Hypothalamus (tissue), 51 donors: Measurements from ENCODE around the gene GLRX5.
"Not testable (repeated sequence)": the region's sequence is repeated elsewhere in the genome, so short reads cannot be mapped to it uniquely, and the experiment has no call there.

Source experiments
- DNase-seq, 51 donors: peaks; one replicate each; lab custom pipeline; 2025; lab: John Stamatoyannopoulos, UW

The GLRX5 gene

DNA sequence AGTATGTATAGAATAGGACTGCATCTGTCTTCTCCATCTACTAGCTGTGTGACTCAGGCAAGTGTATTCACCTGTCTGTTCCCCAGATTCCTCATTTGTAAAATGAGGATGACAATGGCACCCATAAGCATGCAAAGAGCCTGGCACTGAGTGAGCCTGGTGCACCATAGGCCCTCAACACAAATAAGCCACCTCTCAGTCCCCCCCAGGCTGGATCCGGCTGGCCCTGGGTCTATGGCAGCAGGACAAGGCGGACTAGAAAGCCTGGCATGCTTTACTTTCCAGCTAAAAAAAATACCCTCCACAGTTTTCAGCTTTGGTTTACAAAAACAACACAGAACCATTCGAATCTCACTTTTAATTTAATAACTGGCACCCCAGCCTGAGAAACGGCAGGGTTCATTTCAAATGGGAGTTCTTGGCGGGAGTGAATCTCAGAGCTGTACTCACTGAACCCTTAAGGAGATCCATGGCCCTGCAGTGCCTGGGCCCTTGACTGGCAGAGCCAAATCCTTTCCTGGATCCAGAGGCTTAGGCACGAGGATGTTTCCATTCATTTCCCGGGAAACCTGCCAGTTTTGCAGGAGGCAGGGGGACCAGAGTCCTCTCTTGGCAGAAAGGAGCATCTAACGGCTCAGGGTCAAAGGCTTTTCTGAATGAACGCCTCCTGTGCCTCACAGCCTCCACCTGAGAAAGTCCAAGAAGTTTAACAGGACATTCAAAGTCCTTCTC lies 36.1 kb upstream of the GLRX5 start:
- DNase-seq = peak in 38 of 51 donors; percentile 30 to 81 (median 52)

DNA sequence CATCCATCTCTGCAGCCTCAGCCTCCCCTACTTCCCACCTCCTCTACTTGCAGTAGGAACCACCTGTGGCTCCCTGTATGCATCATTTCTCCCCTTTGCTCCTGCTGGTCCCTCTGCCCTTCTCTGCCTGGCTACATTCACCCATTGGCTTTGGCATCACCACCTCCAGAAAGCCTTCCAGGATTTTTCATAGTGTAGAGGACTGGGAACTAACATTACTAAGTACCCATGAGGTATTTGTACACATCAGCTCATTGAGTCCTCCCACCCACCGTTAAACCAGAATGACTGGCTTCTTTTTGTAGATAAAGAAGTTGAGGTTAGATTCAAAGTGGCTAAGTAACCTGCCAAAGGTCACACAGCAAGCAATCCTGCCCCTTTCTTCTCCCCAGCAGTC lies 35.5 kb upstream of the GLRX5 start:
- DNase-seq = no peak

- peak in 40 of 51 donors; percentile 24 to 94 (median 70) for DNase-seq
These were observed 34.6 kb upstream of the GLRX5 start for GRCh38 chr14:95500201-95500681.

DNA sequence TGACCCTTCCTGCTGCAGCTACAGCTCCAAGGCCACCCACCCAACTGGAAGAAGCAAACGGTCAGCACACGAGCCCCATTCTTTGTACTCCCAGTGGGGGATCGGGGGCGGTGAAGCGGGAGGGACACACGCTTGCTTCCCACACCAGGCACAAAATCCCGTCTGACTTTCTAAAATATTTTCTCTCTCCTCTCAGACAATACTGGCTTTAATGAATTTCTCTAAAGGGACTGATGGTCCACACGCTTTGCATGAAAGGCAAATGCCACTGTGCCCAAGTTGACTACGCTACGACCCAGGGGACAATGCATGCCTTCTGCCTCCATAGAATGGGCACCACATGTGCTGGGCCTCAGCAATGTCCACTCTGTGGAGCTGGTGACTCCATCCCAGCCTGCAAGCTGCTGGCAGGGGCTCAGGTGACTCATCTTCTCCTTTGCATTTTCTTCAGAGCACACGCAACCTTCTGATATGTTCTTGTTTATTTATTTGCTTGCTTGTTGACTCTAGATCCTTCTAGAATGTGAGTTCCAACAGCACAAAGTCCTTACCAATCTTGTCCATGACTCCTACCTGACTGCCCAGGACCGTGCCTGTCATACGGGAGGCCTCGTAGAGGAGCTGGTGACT lies 34.0 kb upstream of the GLRX5 start:
- peak in 25 of 51 donors; percentile 31 to 94 (median 59) for DNase-seq

DNA sequence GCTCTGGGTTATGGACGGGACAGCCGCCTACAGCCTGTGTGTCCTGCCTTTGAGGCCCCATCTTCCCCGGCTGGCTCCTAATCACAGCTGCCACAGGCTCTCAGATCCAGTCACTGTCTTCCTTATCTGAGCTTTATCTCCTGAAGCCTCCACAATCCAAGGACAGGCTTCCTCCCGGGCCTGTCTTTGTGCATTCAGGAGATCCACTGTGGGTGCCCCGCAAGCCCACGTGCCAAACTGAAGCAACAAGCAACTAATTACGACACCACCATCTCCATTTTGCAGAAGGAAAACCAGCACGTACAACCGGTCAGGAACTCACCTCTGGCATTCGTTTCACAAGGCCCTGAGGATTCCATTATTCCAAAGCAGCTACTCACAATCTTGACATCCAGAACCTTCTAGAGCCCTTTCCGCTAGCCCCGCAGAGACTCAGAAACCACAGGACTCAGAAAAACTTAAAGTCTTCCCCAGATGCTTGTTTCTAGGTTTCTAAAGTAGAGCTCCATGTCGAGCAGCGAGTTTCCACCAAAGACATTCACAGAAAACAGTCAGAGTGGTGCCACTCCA lies 32.4 kb upstream of the GLRX5 start:
- DNase-seq = no peak

GRCh38 chr14:95503365-95504134 lies 31.3 kb upstream of the GLRX5 start:
- DNase-seq = no peak

- DNase-seq = no peak
These were observed 30.5 kb upstream of the GLRX5 start for GRCh38 chr14:95504135-95505029.

DNA sequence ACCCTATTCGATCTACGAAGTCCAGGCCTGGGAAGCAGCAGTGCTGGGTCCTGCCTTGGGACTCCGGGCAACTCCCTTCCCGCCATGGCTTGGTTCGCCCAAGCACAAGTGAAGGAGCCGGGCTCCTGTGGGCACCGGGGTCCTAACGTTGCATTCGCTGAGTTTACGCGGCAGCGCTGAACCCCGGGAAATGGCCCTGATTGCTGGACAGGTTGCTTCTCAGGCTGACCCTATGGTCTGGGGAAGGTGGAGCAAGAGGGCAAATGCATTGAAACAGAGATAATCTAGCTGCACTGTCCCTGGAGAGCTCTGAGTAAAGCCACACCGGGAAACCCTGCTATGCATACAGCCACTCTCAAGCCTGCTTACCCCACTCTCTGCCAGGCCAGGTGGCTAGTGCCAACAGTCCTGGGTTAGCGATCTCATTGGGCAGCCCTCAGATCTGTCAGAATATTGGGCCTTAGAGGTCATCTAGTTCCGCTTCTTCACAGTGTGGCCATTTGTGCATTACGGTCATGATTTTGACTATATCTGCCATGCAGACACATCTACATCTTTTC lies 29.7 kb upstream of the GLRX5 start:
- no peak for DNase-seq

DNA sequence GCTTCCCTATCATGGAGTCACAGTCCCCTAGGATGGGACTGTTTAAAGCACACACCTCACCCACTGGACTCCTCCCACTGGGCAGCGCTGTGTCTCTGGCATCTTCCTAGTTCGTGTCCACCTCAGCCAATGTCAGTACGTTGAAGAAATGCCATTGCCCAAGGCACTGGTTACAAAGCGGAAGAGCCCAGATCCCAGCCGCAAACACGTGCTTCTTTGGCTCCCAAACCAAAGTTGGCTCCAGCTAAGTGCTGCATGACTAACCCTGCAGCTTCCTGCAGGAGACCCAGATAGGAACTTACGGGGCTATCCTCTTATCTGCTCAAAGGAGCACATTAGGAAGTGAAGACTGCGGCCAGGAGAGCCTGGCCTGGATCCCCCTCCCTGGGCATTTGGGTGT lies 27.7 kb upstream of the GLRX5 start:
- peak in 13 of 51 donors; percentile 16 to 56 (median 37) for DNase-seq

DNA sequence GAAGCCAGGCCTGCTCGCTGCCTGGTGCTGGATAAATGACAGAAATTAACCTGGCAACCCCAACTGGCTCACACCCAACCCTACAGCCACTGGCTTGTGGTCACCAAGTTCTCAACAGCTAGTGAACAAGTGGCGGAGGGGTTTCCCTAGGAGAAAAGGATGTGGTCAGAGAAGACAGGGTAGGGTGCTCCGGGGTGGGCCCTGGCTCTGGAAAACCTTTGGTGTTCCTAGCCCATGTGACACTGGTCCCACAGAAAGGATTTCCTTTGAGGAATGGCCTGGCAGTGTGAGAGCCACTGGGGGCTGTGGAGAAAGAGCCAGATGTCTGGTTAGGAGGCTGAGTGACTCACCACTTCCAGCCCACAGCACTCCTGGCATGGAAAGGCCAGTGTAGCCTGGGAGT lies 27.1 kb upstream of the GLRX5 start:
- peak in 4 of 51 donors; percentile 30 to 37 (median 36) for DNase-seq

GRCh38 chr14:95508377-95508776 lies 26.5 kb upstream of the GLRX5 start:
- DNase-seq = no peak

DNA sequence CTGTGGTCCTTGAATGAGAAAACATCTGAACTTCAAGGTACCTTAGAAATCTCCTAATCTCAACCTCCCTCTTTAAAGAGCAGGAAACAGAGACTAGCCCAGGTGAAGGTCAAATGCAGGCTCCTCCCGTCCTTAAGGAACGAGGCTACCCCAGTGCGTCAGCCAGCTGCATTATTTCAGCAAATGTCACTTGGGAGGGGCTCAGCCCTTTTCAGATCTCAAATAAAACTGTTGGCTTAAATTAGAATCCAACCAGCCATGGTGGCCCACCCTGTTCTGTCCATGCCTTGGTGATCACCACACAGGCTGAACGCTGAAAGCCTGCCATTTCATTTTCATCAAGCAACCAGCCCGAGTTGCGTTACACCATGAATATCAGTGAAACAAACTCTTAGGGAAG lies 25.4 kb upstream of the GLRX5 start:
- no peak for DNase-seq

GRCh38 chr14:95510344-95510743 lies 24.5 kb upstream of the GLRX5 start:
- DNase-seq = not testable (repeated sequence)

- DNase-seq = no peak
These were observed 24.0 kb upstream of the GLRX5 start for GRCh38 chr14:95510804-95511203.

GRCh38 chr14:95511687-95512086 lies 23.2 kb upstream of the GLRX5 start:
- no peak for DNase-seq

DNA sequence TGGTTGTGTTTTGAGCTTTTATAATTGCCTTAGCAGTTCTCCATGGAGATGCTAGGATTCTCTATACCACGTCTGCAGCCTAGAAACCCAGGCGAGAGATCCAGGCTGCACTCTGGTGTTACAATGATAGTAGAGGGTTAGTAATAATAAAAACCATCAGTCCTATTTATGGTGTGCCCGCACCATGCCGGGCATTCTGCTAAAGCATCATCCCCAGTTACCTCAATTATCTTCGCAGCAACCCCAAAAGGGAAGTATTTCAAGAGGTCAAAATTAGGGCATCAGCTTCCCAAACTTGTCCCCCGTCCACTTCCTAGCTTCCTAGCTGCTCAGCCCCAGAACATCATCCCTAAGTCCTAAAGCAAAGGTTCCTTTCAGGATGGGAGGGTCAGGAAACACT lies 21.6 kb upstream of the GLRX5 start:
- DNase-seq = no peak

DNA sequence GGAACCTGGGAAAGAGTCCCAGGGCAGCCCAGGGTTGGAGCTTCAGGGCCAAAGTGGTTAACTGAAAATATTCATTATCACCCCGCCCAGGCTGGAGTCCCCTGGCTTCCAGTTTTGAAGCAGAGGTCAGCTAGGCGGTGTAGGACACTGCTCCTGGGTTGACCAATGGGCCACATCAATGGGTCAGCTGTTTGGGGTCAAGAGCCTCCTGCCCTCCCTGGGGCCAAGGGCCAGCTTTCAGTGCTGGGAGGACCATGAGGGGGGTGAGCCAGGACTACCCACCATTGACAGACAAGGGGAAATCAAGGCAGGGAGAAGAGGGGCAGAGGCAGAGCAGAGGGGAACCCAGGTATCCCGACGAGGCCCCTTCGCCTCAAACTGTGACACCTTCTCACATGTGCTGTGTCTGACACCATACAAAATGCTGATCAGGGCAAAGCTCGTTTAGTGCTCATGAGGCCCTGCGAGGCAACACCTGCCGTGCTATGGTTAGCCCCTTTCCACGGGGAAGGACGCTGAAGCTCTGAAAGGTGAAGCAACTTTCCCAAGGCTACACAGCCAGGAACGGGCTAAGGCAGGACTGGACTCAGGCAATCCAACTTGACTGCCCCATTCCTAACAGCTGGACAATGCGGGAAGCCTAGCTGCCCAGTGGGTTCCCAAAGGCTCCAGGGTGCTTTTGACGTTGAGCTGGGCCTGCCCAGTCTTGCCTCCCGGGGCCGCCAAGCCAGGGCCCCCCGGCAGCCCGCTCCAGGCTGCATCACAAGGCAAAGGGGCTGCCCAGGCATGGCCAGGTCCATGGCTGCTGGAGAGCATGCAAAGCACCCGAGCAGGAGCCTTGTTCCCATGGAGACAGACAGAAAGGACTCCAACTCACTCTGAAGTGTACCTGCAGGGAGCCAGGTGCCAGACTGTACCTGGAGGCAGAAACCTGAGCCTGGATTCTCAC lies 20.4 kb upstream of the GLRX5 start:
- DNase-seq = peak in 6 of 51 donors; percentile 39 to 76 (median 52)

GRCh38 chr14:95515080-95515489 lies 19.8 kb upstream of the GLRX5 start:
- DNase-seq = peak in 38 of 51 donors; percentile 22 to 82 (median 52)
